Stimulated activated naive CD4-positive, alpha-beta T cell treated with Interleukin-2 at 50 U/mL for 16 hours (primary cell): ENCODE results near the gene GDE1.

Experiments
- DNase-seq: peaks from one replicate; lab custom pipeline; 2025; lab: John Stamatoyannopoulos, UW

GDE1 gene

GRCh38 chr16:19486051-19486450, 35.8 kb downstream of the GDE1 start:
- DNase-seq: no peak

- DNase-seq: no peak
Observed at GRCh38 chr16:19485611-19486010, 36.3 kb downstream of the GDE1 start.

- DNase-seq: no peak
Observed at GRCh38 chr16:19484096-19484495, 37.8 kb downstream of the GDE1 start.

GRCh38 chr16:19482291-19482690, 39.6 kb downstream of the GDE1 start:
- no peak for DNase-seq

- DNase-seq: no peak
Observed at GRCh38 chr16:19481769-19482168, 40.1 kb downstream of the GDE1 start.

- no peak for DNase-seq
Observed at GRCh38 chr16:19481296-19481695, 40.6 kb downstream of the GDE1 start.

GRCh38 chr16:19479302-19479721, 42.6 kb downstream of the GDE1 start:
- DNase-seq: no peak

- DNase-seq: no peak
Observed at GRCh38 chr16:19478505-19478904, 43.4 kb downstream of the GDE1 start.

GRCh38 chr16:19474617-19475016, 47.3 kb downstream of the GDE1 start:
- no peak for DNase-seq

- no peak for DNase-seq
Observed at GRCh38 chr16:19472482-19472881, 49.4 kb downstream of the GDE1 start.

GRCh38 chr16:19468300-19468699, 53.6 kb downstream of the GDE1 start:
- DNase-seq: no peak

- DNase-seq: no peak
Observed at GRCh38 chr16:19463468-19464315, 58.2 kb downstream of the GDE1 start.

- no peak for DNase-seq
Observed at GRCh38 chr16:19460397-19460796, 61.5 kb downstream of the GDE1 start.

- DNase-seq: no peak
Observed at GRCh38 chr16:19458722-19459379, 63.0 kb downstream of the GDE1 start.
